GM12874 (cell line): ENCODE data around the gene DPYD.

ENCODE experiments used
- TF ChIP-seq, protein P1 (sequence below): IDR thresholded peaks from 2 replicates; pipeline ENCODE4 v1.5.1; 2011; ENCODE audit warnings: low read depth, mild to moderate bottlenecking, control low read depth, low read length, moderate library complexity; ENCODE audit not compliant: insufficient read depth

DPYD gene

DNA sequence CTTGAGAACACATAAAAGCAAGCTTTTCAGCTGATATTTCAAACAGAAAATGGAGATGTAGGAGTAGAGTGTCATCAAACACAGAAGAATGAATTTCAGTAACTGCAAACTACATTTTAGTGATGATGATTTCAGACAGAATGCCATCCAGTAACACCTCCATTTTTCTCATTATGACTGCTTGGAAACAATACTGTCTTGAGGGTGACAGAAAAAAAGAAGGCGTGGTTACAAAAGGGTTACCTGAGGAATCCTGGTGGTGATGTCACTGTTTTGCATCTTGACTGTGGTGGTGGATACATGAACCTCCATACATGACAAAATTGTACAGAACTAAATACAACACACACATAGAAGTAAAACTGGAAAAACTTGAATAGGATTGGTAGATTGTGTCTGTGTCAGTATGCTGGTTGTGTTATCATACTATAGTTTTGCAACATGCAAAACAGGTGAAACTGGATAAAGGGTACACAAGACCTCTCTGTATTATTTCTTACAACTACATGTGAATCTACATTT, 823.4 kb downstream of the DPYD start:
- TF ChIP-seq, protein P1, sequence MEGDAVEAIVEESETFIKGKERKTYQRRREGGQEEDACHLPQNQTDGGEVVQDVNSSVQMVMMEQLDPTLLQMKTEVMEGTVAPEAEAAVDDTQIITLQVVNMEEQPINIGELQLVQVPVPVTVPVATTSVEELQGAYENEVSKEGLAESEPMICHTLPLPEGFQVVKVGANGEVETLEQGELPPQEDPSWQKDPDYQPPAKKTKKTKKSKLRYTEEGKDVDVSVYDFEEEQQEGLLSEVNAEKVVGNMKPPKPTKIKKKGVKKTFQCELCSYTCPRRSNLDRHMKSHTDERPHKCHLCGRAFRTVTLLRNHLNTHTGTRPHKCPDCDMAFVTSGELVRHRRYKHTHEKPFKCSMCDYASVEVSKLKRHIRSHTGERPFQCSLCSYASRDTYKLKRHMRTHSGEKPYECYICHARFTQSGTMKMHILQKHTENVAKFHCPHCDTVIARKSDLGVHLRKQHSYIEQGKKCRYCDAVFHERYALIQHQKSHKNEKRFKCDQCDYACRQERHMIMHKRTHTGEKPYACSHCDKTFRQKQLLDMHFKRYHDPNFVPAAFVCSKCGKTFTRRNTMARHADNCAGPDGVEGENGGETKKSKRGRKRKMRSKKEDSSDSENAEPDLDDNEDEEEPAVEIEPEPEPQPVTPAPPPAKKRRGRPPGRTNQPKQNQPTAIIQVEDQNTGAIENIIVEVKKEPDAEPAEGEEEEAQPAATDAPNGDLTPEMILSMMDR: no peak

- TF ChIP-seq, protein P1: no peak
Observed at GRCh38 chr1:97095764-97096163, 825.1 kb downstream of the DPYD start.

DNA sequence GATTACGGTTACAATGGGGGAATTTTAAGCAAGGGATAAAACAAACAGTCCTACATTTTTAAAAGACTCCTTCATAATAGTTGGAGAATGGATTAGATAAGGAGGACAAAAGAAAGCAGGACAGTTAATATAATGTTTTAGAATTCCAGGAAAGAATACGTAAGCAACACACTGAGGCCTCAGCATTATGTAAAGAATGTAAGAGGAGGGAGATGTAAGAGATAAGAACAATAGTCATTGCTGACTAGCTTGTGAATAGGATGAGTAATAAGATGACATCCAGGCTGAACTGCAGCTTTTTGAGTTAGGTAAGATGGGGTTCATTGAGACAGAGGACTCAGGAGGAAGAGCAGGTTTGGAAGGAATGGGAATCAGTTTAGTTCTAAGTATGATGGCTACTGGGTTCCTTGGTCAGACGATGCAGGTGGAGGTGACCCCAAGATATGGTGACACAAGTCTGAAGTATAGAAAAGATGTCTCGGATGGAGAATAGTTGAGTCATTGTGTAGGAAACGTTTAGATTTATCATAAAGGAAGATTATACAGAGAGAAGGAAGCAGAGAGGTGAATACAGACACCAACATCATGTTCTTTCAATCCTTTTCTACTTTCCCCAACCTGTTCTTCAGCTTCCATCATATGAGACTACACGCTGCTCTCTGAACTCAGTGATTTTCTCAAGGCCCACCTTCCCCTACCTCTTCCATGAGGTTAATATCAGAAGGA, 826.4 kb downstream of the DPYD start:
- TF ChIP-seq, protein P1: no peak

- TF ChIP-seq, protein P1: no peak
Observed at GRCh38 chr1:97093741-97094140, 827.1 kb downstream of the DPYD start.

GRCh38 chr1:97092824-97093223, 828.0 kb downstream of the DPYD start:
- TF ChIP-seq, protein P1: no peak

GRCh38 chr1:97091679-97092078, 829.2 kb downstream of the DPYD start:
- TF ChIP-seq, protein P1: no peak

GRCh38 chr1:97091263-97091662, 829.6 kb downstream of the DPYD start:
- TF ChIP-seq, protein P1: no peak
